Stimulated activated naive CD4-positive, alpha-beta T cell (primary cell): ENCODE data around the gene PPP2R5B.
"Not testable (repeated sequence)": the region's sequence is repeated elsewhere in the genome, so short reads cannot be mapped to it uniquely, and the experiment has no call there.

ENCODE experiments used
- DNase-seq, 6 experiments: peaks; one replicate each; lab custom pipeline; 2025; lab: John Stamatoyannopoulos, UW

PPP2R5B gene

GRCh38 chr11:64983339-64983738, 58.9 kb downstream of the PPP2R5B start:
- DNase-seq, result not testable (repeated sequence)
